ENCODE results near the gene VRTN. TPM values are rescaled to one million over a fixed set of nuclear protein-coding genes. Genes with fewer than 3 reads are reported as not detected.

VRTN gene
- total RNA-seq, 4 donors from 2014 or later: 0.57 TPM; not detected in 3

GRCh38 chr14:74400919-74401503 is 52.7 kb downstream of the VRTN start:
- Histone ChIP-seq H3K27me3 (peaks cover 0 to 4% of the 10 kb centered on the region in 2 donors), H3K4me3 (peak overlapping the region in 3 of 4 donors; percentile 10 to 38 (median 20)), H3K4me1 (peaks cover 0 to 27% (median 12%) of the 10 kb centered on the region in 4 donors), H3K27ac (peak overlapping the region in 3 of 4 donors; percentile 6 to 84 (median 79)), H3K9me3 (no peaks in the 10 kb centered on the region), H3K36me3 (no peaks in the 10 kb centered on the region)
- TF ChIP-seq CTCF (IDR thresholded peaks at IDR 0.05): no peak
- no peak for TF ChIP-seq POLR2A (IDR thresholded peaks at IDR 0.05)
- DNase-seq: no peak

GRCh38 chr14:74401504-74402241 is 53.4 kb downstream of the VRTN start:
- Histone ChIP-seq H3K27me3 (peaks cover 0 to 4% of the 10 kb centered on the region in 2 donors), H3K4me3 (peak overlapping the region in 3 of 4 donors; percentile 10 to 38 (median 20)), H3K9me3 (no peaks in the 10 kb centered on the region), H3K36me3 (no peaks in the 10 kb centered on the region), H3K27ac (peak overlapping the region in 3 of 4 donors; percentile 6 to 84 (median 79)), H3K4me1 (peaks cover 0 to 27% (median 12%) of the 10 kb centered on the region in 4 donors)
- DNase-seq: peak in 2 of 3 donors; percentile 88
- TF ChIP-seq CTCF (IDR thresholded peaks at IDR 0.05) (no peak), POLR2A (IDR thresholded peaks at IDR 0.05) (no peak)

GRCh38 chr14:74402401-74403251 is 54.4 kb downstream of the VRTN start:
- peaks cover 0 to 27% (median 12%) of the 10 kb centered on the region in 4 donors for H3K4me1 ChIP-seq
- H3K36me3 ChIP-seq: no peaks in the 10 kb centered on the region
- peak overlapping the region in 2 of 4 donors; percentile 7 to 38 for H3K4me3 ChIP-seq
- no peak for TF ChIP-seq CTCF (IDR thresholded peaks at IDR 0.05)
- TF ChIP-seq POLR2A (IDR thresholded peaks at IDR 0.05): no peak
- peaks cover 0 to 4% of the 10 kb centered on the region in 2 donors for H3K27me3 ChIP-seq
- H3K9me3 ChIP-seq: no peaks in the 10 kb centered on the region
- peak overlapping the region in 2 of 4 donors; percentile 79 to 84 for H3K27ac ChIP-seq
- DNase-seq: peak in 2 of 3 donors; percentile 54

- Histone ChIP-seq H3K4me3 (no peak overlapping the region), H3K9me3 (no peaks in the 10 kb centered on the region), H3K4me1 (peaks cover 0 to 27% (median 12%) of the 10 kb centered on the region in 4 donors), H3K27ac (peak overlapping the region in 1 of 4 donors; percentile 84), H3K27me3 (peaks cover 0 to 4% of the 10 kb centered on the region in 2 donors), H3K36me3 (no peaks in the 10 kb centered on the region)
- DNase-seq: no peak
- TF ChIP-seq CTCF (IDR thresholded peaks at IDR 0.05) (no peak), POLR2A (IDR thresholded peaks at IDR 0.05) (no peak)
These were observed 55.5 kb downstream of the VRTN start for GRCh38 chr14:74403619-74404417.

- DNase-seq: peak in 1 of 3 donors; percentile 34
- H3K36me3 ChIP-seq: no peaks in the 10 kb centered on the region
- H3K27me3 ChIP-seq: peaks cover 0 to 4% of the 10 kb centered on the region in 2 donors
- TF ChIP-seq CTCF (IDR thresholded peaks at IDR 0.05): no peak
- TF ChIP-seq POLR2A (IDR thresholded peaks at IDR 0.05): no peak
- no peaks in the 10 kb centered on the region for H3K9me3 ChIP-seq
- H3K27ac ChIP-seq: no peak overlapping the region
- H3K4me3 ChIP-seq: no peak overlapping the region
- peaks cover 0 to 27% (median 12%) of the 10 kb centered on the region in 4 donors for H3K4me1 ChIP-seq
These were observed 56.2 kb downstream of the VRTN start for GRCh38 chr14:74404435-74404834.

Measured in Peyer's patch (tissue), 4 donors.